ENCODE data around the gene ALKBH2. TPM values are rescaled to one million over a fixed set of nuclear protein-coding genes. Genes with fewer than 3 reads are reported as not detected.

Gene ALKBH2
- total and polyA plus RNA-seq, 2 of the 8 experiments (the other 6 are each of a cell fraction or from before 2014, with no cell fraction given) = 19.1 to 22.5 TPM

- TF ChIP-seq, protein P1, sequence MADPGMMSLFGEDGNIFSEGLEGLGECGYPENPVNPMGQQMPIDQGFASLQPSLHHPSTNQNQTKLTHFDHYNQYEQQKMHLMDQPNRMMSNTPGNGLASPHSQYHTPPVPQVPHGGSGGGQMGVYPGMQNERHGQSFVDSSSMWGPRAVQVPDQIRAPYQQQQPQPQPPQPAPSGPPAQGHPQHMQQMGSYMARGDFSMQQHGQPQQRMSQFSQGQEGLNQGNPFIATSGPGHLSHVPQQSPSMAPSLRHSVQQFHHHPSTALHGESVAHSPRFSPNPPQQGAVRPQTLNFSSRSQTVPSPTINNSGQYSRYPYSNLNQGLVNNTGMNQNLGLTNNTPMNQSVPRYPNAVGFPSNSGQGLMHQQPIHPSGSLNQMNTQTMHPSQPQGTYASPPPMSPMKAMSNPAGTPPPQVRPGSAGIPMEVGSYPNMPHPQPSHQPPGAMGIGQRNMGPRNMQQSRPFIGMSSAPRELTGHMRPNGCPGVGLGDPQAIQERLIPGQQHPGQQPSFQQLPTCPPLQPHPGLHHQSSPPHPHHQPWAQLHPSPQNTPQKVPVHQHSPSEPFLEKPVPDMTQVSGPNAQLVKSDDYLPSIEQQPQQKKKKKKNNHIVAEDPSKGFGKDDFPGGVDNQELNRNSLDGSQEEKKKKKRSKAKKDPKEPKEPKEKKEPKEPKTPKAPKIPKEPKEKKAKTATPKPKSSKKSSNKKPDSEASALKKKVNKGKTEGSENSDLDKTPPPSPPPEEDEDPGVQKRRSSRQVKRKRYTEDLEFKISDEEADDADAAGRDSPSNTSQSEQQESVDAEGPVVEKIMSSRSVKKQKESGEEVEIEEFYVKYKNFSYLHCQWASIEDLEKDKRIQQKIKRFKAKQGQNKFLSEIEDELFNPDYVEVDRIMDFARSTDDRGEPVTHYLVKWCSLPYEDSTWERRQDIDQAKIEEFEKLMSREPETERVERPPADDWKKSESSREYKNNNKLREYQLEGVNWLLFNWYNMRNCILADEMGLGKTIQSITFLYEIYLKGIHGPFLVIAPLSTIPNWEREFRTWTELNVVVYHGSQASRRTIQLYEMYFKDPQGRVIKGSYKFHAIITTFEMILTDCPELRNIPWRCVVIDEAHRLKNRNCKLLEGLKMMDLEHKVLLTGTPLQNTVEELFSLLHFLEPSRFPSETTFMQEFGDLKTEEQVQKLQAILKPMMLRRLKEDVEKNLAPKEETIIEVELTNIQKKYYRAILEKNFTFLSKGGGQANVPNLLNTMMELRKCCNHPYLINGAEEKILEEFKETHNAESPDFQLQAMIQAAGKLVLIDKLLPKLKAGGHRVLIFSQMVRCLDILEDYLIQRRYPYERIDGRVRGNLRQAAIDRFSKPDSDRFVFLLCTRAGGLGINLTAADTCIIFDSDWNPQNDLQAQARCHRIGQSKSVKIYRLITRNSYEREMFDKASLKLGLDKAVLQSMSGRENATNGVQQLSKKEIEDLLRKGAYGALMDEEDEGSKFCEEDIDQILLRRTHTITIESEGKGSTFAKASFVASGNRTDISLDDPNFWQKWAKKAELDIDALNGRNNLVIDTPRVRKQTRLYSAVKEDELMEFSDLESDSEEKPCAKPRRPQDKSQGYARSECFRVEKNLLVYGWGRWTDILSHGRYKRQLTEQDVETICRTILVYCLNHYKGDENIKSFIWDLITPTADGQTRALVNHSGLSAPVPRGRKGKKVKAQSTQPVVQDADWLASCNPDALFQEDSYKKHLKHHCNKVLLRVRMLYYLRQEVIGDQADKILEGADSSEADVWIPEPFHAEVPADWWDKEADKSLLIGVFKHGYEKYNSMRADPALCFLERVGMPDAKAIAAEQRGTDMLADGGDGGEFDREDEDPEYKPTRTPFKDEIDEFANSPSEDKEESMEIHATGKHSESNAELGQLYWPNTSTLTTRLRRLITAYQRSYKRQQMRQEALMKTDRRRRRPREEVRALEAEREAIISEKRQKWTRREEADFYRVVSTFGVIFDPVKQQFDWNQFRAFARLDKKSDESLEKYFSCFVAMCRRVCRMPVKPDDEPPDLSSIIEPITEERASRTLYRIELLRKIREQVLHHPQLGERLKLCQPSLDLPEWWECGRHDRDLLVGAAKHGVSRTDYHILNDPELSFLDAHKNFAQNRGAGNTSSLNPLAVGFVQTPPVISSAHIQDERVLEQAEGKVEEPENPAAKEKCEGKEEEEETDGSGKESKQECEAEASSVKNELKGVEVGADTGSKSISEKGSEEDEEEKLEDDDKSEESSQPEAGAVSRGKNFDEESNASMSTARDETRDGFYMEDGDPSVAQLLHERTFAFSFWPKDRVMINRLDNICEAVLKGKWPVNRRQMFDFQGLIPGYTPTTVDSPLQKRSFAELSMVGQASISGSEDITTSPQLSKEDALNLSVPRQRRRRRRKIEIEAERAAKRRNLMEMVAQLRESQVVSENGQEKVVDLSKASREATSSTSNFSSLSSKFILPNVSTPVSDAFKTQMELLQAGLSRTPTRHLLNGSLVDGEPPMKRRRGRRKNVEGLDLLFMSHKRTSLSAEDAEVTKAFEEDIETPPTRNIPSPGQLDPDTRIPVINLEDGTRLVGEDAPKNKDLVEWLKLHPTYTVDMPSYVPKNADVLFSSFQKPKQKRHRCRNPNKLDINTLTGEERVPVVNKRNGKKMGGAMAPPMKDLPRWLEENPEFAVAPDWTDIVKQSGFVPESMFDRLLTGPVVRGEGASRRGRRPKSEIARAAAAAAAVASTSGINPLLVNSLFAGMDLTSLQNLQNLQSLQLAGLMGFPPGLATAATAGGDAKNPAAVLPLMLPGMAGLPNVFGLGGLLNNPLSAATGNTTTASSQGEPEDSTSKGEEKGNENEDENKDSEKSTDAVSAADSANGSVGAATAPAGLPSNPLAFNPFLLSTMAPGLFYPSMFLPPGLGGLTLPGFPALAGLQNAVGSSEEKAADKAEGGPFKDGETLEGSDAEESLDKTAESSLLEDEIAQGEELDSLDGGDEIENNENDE (IDR thresholded peaks at IDR 0.05; ENCODE audit: insufficient replicate concordance, low read length) = no peak
- TF ChIP-seq RFX5 (IDR thresholded peaks at IDR 0.05; ENCODE audit: borderline replicate concordance, low read depth, low read length) (no peak), NRF1 (IDR thresholded peaks at IDR 0.05; ENCODE audit: low read depth, low read length) (no peak), PHF8 (conservative IDR thresholded peaks at IDR 0.05; ENCODE audit: low read depth, low read length) (no peak)
- TF ChIP-seq, protein P2, sequence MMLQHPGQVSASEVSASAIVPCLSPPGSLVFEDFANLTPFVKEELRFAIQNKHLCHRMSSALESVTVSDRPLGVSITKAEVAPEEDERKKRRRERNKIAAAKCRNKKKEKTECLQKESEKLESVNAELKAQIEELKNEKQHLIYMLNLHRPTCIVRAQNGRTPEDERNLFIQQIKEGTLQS (IDR thresholded peaks at IDR 0.05; ENCODE audit: insufficient read depth, low read depth, low read length) = no peak
Observed at GRCh38 chr12:109115758-109116610, 22.7 kb upstream of the ALKBH2 start, which contains the start of gene ACACB (continued).

Data from H1 (cell line).